DND-41 (cell line): Measurements from ENCODE around the gene RNF111.

Source experiments
- ATAC-seq: fragments of 200-7000 bp; cut with Tn5 transposase; 3 replicates; pipeline ENCODE4 v1.9.1; 2021; ENCODE audit warnings: low read depth; ENCODE audit not compliant: insufficient read depth
- DNase-seq: peaks from one replicate; pipeline ENCODE4 v3.0.0-alpha.2; 2020
- H2AFZ ChIP-seq: 2 replicates; pipeline ENCODE4 v1.6.0; 2012; ENCODE audit warnings: low read depth, low read length
- H3K27ac ChIP-seq: 2 replicates; pipeline ENCODE4 v1.5.1; 2012; ENCODE audit warnings: low read length, inconsistent platforms
- H3K27me3 ChIP-seq: fragments of 200-600 bp; sonication (generic); 2 replicates; pipeline ENCODE4 v1.6.0; 2012; ENCODE audit warnings: low read length, mild to moderate bottlenecking, inconsistent platforms; ENCODE audit not compliant: insufficient read depth, poor library complexity
- H3K36me3 ChIP-seq: 2 replicates; pipeline ENCODE4 v1.5.1; 2012; ENCODE audit warnings: low read length, inconsistent platforms; ENCODE audit not compliant: insufficient read depth
- H3K4me1 ChIP-seq: 2 replicates; pipeline ENCODE4 v1.5.1; 2012; ENCODE audit warnings: mild to moderate bottlenecking, low read length; ENCODE audit not compliant: insufficient read depth
- H3K4me2 ChIP-seq: 2 replicates; pipeline ENCODE4 v1.6.0; 2012; ENCODE audit warnings: mild to moderate bottlenecking, moderate library complexity, low read length, inconsistent platforms; ENCODE audit not compliant: insufficient read depth
- H3K4me3 ChIP-seq, 2 experiments: fragments of 200-600 bp in 1 of 2; shearing (Covaris generic) in 1 of 2; 2 replicates each; pipeline ENCODE4 v1.5.1; 2012 to 2016; ENCODE audit warnings: inconsistent platforms in 2 of 2, low read length in 2 of 2, mild to moderate bottlenecking in 2 of 2, low read depth in 1 of 2, moderate library complexity in 1 of 2
- H3K79me2 ChIP-seq: 2 replicates; pipeline ENCODE4 v1.6.0; 2012; ENCODE audit warnings: low read length, inconsistent platforms; ENCODE audit not compliant: insufficient read depth
- H3K9ac ChIP-seq: 2 replicates; pipeline ENCODE4 v1.6.0; 2012; ENCODE audit warnings: low read depth, mild to moderate bottlenecking, inconsistent platforms, low read length, moderate library complexity
- H3K9me3 ChIP-seq: 2 replicates; pipeline ENCODE4 v1.5.1; 2012; ENCODE audit warnings: low read length, moderate library complexity, mild to moderate bottlenecking, inconsistent platforms; ENCODE audit not compliant: insufficient read depth, severe bottlenecking
- H4K20me1 ChIP-seq: 2 replicates; pipeline ENCODE4 v1.6.0; 2012; ENCODE audit warnings: low read length; ENCODE audit not compliant: insufficient read depth
- EZH2 ChIP-seq: IDR thresholded peaks from 3 replicates; pipeline ENCODE4 v1.6.1; 2012; ENCODE audit warnings: borderline replicate concordance, low read depth, mild to moderate bottlenecking, moderate library complexity, low read length, inconsistent platforms; ENCODE audit not compliant: severe bottlenecking
- TF ChIP-seq, protein P1 (sequence below): IDR thresholded peaks from 2 replicates; pipeline ENCODE4 v1.5.1; 2012; ENCODE audit warnings: borderline replicate concordance, low read length, moderate library complexity, mild to moderate bottlenecking; ENCODE audit not compliant: poor library complexity, severe bottlenecking; ENCODE audit errors: extremely low read depth

Gene RNF111

GRCh38 chr15:58967479-58967878 lies 20.0 kb upstream of the RNF111 start:
- Histone ChIP-seq H3K79me2 (no peaks in the 10 kb centered on the region), H3K27ac (no peak overlapping the region), H3K9me3 (no peaks in the 10 kb centered on the region), H3K4me2 (no peak overlapping the region), H3K4me3 (no peak overlapping the region), H3K4me1 (no peaks in the 10 kb centered on the region), H3K9ac (no peak overlapping the region), H4K20me1 (no peaks in the 10 kb centered on the region), H2AFZ (no peak overlapping the region), H3K36me3 (no peaks in the 10 kb centered on the region), H3K27me3 (no peaks in the 10 kb centered on the region)
- TF ChIP-seq EZH2 = no peak
- TF ChIP-seq, protein P1, sequence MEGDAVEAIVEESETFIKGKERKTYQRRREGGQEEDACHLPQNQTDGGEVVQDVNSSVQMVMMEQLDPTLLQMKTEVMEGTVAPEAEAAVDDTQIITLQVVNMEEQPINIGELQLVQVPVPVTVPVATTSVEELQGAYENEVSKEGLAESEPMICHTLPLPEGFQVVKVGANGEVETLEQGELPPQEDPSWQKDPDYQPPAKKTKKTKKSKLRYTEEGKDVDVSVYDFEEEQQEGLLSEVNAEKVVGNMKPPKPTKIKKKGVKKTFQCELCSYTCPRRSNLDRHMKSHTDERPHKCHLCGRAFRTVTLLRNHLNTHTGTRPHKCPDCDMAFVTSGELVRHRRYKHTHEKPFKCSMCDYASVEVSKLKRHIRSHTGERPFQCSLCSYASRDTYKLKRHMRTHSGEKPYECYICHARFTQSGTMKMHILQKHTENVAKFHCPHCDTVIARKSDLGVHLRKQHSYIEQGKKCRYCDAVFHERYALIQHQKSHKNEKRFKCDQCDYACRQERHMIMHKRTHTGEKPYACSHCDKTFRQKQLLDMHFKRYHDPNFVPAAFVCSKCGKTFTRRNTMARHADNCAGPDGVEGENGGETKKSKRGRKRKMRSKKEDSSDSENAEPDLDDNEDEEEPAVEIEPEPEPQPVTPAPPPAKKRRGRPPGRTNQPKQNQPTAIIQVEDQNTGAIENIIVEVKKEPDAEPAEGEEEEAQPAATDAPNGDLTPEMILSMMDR = no peak
- no peak for ATAC-seq
- no peak for DNase-seq

DNA sequence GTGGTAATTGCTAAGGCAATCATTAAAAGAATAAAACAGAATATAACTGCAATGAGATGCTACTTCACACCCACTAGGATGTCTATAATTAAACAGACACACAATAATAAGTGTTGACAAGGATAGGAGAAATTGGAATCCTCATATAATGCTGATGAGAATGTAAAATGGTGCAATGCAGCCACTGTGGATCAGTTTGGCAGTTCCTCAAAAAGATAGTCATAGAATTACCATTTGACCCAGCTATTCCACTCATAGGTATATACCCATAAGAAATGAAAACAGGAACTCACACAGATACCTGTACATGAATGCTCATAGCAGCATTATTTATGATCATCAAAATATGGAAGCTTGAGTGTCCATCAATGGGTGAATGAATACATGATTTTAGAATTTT lies 9.6 kb upstream of the RNF111 start:
- TF ChIP-seq, protein P1 = no peak
- TF ChIP-seq EZH2 = no peak
- H2AFZ ChIP-seq = no peak overlapping the region
- H3K4me3 ChIP-seq = no peak overlapping the region
- DNase-seq (no peak), ATAC-seq (no peak)
- no peaks in the 10 kb centered on the region for H3K79me2 ChIP-seq
- no peak overlapping the region for H3K4me2 ChIP-seq
- H4K20me1 ChIP-seq = no peaks in the 10 kb centered on the region
- no peaks in the 10 kb centered on the region for H3K9me3 ChIP-seq
- H3K4me1 ChIP-seq = peaks cover 22% of the 10 kb centered on the region
- H3K9ac ChIP-seq = no peak overlapping the region
- H3K27me3 ChIP-seq = no peaks in the 10 kb centered on the region
- no peaks in the 10 kb centered on the region for H3K36me3 ChIP-seq
- no peak overlapping the region for H3K27ac ChIP-seq

DNA sequence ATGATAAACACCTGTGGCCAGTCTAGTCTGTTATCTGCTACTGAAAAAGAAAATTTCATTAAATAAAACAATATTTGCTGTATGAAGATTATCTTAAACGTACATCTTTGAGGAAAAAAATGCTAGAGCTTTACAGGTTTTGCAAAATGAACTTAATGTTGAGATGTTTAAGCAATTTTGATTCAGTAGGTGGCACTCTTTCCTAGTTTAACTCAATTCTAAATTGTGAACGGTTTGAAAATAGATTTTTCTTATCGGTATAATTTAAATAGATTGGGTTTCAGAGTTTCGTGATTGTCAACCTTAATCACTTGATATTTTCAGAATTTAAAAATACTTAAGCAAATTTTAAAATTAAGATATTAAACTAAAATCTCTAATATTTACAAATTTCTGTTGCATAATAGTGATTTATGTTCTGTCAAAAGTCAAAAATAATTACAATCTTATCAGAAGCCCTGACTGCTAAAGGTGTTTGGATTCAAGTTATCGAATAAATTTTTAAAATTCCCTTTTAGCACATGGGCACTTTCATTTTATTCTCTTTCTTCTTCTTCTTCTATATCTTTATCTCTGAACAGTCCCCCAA lies 7.0 kb upstream of the RNF111 start:
- Histone ChIP-seq H3K27me3 (no peaks in the 10 kb centered on the region), H4K20me1 (no peaks in the 10 kb centered on the region), H3K79me2 (no peaks in the 10 kb centered on the region), H3K4me3 (no peak overlapping the region), H3K27ac (no peak overlapping the region), H3K4me1 (peaks cover 22% of the 10 kb centered on the region), H3K9ac (no peak overlapping the region), H3K36me3 (no peaks in the 10 kb centered on the region), H2AFZ (no peak overlapping the region), H3K9me3 (no peaks in the 10 kb centered on the region), H3K4me2 (peak overlapping the region; percentile 52; the same call in 1 of the 2 replicates)
- no peak for ATAC-seq
- no peak for DNase-seq
- TF ChIP-seq EZH2 = no peak
- TF ChIP-seq, protein P1 = peak; percentile 64
